Keratinocyte (primary cell): Measurements from ENCODE around the gene TRIM59. TPM values are rescaled to one million over a fixed set of nuclear protein-coding genes. Genes with fewer than 3 reads are reported as not detected.
A peak's percentile ranks its signal among the peaks of the same experiment; 100 is the strongest.

Experiments
- DNase-seq: peaks from one replicate; pipeline ENCODE4 v3.0.0-alpha.2; 2011; ENCODE audit warnings: low read depth, missing footprints, low spot score
- FAIRE-seq: peaks from 2 replicates; lab custom pipeline; 2011; peaks lifted over from hg19 to GRCh38; lab: Jason Lieb, UNC
- H2AFZ ChIP-seq: 2 replicates; pipeline ENCODE4 v1.6.0; 2012; ENCODE audit warnings: low read length, control low read depth, inconsistent platforms; ENCODE audit not compliant: control insufficient read depth
- H3K27ac ChIP-seq: 2 replicates; pipeline ENCODE4 v1.5.1; 2011; ENCODE audit warnings: low read length; ENCODE audit not compliant: control insufficient read depth, insufficient read depth
- H3K27me3 ChIP-seq: 3 replicates; pipeline ENCODE4 v1.6.0; 2011; ENCODE audit warnings: low read length; ENCODE audit not compliant: control insufficient read depth, insufficient read depth; ENCODE audit errors: extremely low read depth
- H3K36me3 ChIP-seq, 2 experiments: 2 replicates in 1 of 2; 3 replicates in 1 of 2; pipeline ENCODE4 v1.5.1; 2011; ENCODE audit warnings: low read length in 2 of 2, mild to moderate bottlenecking in 1 of 2; ENCODE audit not compliant: control insufficient read depth in 2 of 2, insufficient read depth in 2 of 2; ENCODE audit errors: extremely low read depth in 1 of 2
- H3K4me1 ChIP-seq: 3 replicates; pipeline ENCODE4 v1.5.1; 2011; ENCODE audit warnings: low read length; ENCODE audit not compliant: control insufficient read depth, insufficient read depth; ENCODE audit errors: extremely low read depth
- H3K4me2 ChIP-seq: 3 replicates; pipeline ENCODE4 v1.6.0; 2011; ENCODE audit warnings: low read depth, low read length; ENCODE audit not compliant: control insufficient read depth, insufficient read depth; ENCODE audit errors: extremely low read depth
- H3K4me3 ChIP-seq, 3 experiments: fragments of 200-600 bp in 1 of 3; sonication (generic) in 1 of 3; 2 replicates in 2 of 3; 3 replicates in 1 of 3; pipeline ENCODE4 v1.5.1; 2011 to 2016; ENCODE audit warnings: low read length in 3 of 3, mild to moderate bottlenecking in 3 of 3, control low read depth in 2 of 3, inconsistent platforms in 1 of 3, low read depth in 1 of 3, mixed read lengths in 1 of 3, mixed run types in 1 of 3, moderate library complexity in 1 of 3; ENCODE audit not compliant: control insufficient read depth in 2 of 3, insufficient read depth in 2 of 3; ENCODE audit errors: extremely low read depth in 1 of 3
- H3K79me2 ChIP-seq: 2 replicates; pipeline ENCODE4 v1.6.0; 2012; ENCODE audit warnings: low read length; ENCODE audit not compliant: control insufficient read depth, insufficient read depth
- H3K9ac ChIP-seq: 3 replicates; pipeline ENCODE4 v1.6.0; 2011; ENCODE audit warnings: low read length; ENCODE audit not compliant: control insufficient read depth, insufficient read depth; ENCODE audit errors: extremely low read depth
- H3K9me1 ChIP-seq: 3 replicates; pipeline ENCODE4 v1.6.0; 2011; ENCODE audit warnings: low read length; ENCODE audit not compliant: control insufficient read depth, insufficient read depth; ENCODE audit errors: extremely low read depth
- H3K9me3 ChIP-seq: 2 replicates; pipeline ENCODE4 v1.5.1; 2012; ENCODE audit warnings: low read depth, low read length; ENCODE audit not compliant: control insufficient read depth
- H4K20me1 ChIP-seq: 3 replicates; pipeline ENCODE4 v1.6.0; 2011; ENCODE audit warnings: low read length; ENCODE audit not compliant: control insufficient read depth, insufficient read depth; ENCODE audit errors: extremely low read depth
- EZH2 ChIP-seq: IDR thresholded peaks from one replicate; pipeline ENCODE4 v1.6.1; 2012; ENCODE audit warnings: inconsistent platforms, mild to moderate bottlenecking, low read length, moderate library complexity
- dilution Hi-C: fragments of 300-500 bp; cut with MboI; formaldehyde crosslinking; loops from one replicate; pipeline ENCODE4 v1.7.0; 2020; ENCODE audit warnings: low sequenced_read_pairs; ENCODE audit not compliant: extremely low pct_ligation_motif_present
- polyA minus RNA-seq, 3 experiments: library from RNA; depleted of rRNA, polyadenylated mRNA; stranded (reverse); fragments of >200 nt; gene quantifications; 1 replicate in 1 of 3; 2 replicates in 1 of 3; 3 replicates in 1 of 3; pipeline ENCODE4 v1.2.3, GENCODE V29; 2011
- polyA plus RNA-seq, 5 experiments: library from polyadenylated mRNA; depleted of rRNA in 3 of 5; stranded (reverse) in 3 of 5; stranded (forward) in 1 of 5; unstranded in 1 of 5; fragments of >200 nt; gene quantifications; 1 replicate in 1 of 5; 2 replicates in 3 of 5; 3 replicates in 1 of 5; pipeline versions ENCODE4 v1.2.1 to v1.2.3, GENCODE V29; 2011 to 2012; ENCODE audit warnings: missing spikeins in 2 of 5, low read depth in 1 of 5, low replicate concordance in 1 of 5
- TF ChIP-seq, protein P1 (sequence below), 3 experiments: IDR thresholded peaks in 1 of 3; conservative IDR thresholded peaks in 1 of 3; optimal IDR thresholded peaks in 1 of 3; 2 replicates in 2 of 3; 3 replicates in 1 of 3; pipeline versions ENCODE3 to v1.5.1; 2011; ENCODE audit warnings: low read length in 3 of 3, mild to moderate bottlenecking in 3 of 3, moderate library complexity in 2 of 3, control low read depth in 1 of 3, inconsistent platforms in 1 of 3; ENCODE audit not compliant: insufficient read depth in 2 of 3; ENCODE audit errors: extremely low read depth in 1 of 3

TRIM59 gene, protein sequence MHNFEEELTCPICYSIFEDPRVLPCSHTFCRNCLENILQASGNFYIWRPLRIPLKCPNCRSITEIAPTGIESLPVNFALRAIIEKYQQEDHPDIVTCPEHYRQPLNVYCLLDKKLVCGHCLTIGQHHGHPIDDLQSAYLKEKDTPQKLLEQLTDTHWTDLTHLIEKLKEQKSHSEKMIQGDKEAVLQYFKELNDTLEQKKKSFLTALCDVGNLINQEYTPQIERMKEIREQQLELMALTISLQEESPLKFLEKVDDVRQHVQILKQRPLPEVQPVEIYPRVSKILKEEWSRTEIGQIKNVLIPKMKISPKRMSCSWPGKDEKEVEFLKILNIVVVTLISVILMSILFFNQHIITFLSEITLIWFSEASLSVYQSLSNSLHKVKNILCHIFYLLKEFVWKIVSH
- polyA plus RNA-seq, result 4.2 to 8.0 TPM (median 6.3 TPM) in 3 replicates
- polyA plus RNA-seq (2011; ENCODE audit: low read depth), result 1.7 TPM
- 2.3 and 3.7 TPM in 2 replicates for polyA plus RNA-seq (2011; cell fraction: cytosol; rRNA removed)
- 6.0 and 6.1 TPM in 2 replicates for polyA plus RNA-seq (2011; cell fraction: nucleus; rRNA removed)
- 2.4 and 7.9 TPM in 2 replicates for polyA plus RNA-seq (2012; ENCODE audit: low replicate concordance)
- polyA minus RNA-seq, result 4.3 to 10.2 TPM (median 4.9 TPM) in 3 replicates
- polyA minus RNA-seq (2011; cell fraction: cytosol; rRNA and poly(A)+ RNA removed), result 4.2 TPM
- 9.2 and 17.8 TPM in 2 replicates for polyA minus RNA-seq (2011; cell fraction: nucleus; rRNA and poly(A)+ RNA removed)

DNA sequence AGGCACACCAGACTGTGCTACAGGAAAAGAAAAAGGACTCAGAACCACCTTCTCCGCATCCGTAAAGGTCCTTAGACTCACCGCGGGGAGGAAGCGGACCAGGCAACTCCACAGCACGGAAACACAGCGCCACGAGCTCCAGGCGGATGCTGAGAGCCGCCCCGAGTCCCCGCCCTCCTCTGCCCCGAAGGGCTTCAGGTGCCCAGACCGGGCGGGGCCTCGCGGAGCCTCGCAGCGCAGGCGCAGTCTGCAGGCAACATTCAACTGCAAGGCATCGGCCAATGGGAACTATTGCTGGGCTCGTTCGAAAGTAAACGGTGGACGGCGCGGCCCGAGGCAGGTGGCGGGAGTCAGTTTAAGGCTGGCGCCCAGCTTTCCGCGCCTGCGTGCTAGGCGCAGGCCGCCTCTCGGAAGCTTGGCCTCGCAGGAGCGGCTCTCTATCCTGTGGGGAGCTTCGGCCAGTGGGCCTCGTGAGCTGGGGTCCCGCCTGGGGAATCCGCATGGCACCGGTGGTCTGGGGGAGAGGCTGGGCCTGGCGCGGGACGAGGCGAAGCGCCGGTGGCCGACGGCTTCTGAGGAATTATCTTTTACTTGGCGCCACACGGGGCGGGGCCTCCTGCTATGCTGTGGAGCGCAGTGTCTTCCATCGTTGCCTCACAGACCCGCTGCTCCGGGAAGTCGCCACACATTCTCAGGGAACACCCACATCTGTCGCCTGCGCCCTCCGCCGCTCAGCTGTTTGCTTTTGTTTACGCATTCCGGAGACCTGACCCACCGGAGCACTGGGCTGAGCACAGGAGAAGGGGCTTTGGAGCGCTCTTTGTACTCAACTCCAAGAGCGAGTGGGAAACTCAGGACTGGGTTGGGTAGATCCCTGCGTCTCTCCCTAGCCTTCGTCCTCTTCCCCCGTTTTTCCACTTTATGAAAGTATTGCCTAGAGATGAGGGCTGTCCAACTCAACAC lies at the start of gene TRIM59:
TRIM59 (minus strand) TSS at position 151 of the 963 bp plus-strand sequence. CDS start 10,603 bp downstream, outside the sequence.
- peak within 1 kb of the TSS; percentile 99 for H2AFZ ChIP-seq
- peak within 1 kb of the TSS; percentile 63 to 96 (median 95) for H3K4me3 ChIP-seq
- peak; percentile 52 for FAIRE-seq
- peaks cover 38% of the 10 kb centered on the region for H3K79me2 ChIP-seq
- H3K9me3 ChIP-seq, result peaks cover 3% of the 10 kb centered on the region
- no peaks in the 10 kb centered on the region for H3K9me1 ChIP-seq
- H3K36me3 ChIP-seq, result peaks cover 0 to 9% of the 10 kb centered on the region in 2 experiments
- peak within 1 kb of the TSS; percentile 94 for H3K4me2 ChIP-seq
- no peaks in the 10 kb centered on the region for H4K20me1 ChIP-seq
- peaks cover 25% of the 10 kb centered on the region for H3K4me1 ChIP-seq
- DNase-seq, result peak; percentile 71
- H3K27me3 ChIP-seq, result no peaks in the 10 kb centered on the region
- H3K9ac ChIP-seq, result peak within 1 kb of the TSS; percentile 94
- H3K27ac ChIP-seq, result peak within 1 kb of the TSS; percentile 90
- dilution Hi-C loops, result no loop called here
- TF ChIP-seq, protein P1, sequence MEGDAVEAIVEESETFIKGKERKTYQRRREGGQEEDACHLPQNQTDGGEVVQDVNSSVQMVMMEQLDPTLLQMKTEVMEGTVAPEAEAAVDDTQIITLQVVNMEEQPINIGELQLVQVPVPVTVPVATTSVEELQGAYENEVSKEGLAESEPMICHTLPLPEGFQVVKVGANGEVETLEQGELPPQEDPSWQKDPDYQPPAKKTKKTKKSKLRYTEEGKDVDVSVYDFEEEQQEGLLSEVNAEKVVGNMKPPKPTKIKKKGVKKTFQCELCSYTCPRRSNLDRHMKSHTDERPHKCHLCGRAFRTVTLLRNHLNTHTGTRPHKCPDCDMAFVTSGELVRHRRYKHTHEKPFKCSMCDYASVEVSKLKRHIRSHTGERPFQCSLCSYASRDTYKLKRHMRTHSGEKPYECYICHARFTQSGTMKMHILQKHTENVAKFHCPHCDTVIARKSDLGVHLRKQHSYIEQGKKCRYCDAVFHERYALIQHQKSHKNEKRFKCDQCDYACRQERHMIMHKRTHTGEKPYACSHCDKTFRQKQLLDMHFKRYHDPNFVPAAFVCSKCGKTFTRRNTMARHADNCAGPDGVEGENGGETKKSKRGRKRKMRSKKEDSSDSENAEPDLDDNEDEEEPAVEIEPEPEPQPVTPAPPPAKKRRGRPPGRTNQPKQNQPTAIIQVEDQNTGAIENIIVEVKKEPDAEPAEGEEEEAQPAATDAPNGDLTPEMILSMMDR (optimal IDR thresholded peaks at IDR 0.05 in 1 of 3, IDR thresholded peaks at IDR 0.05 in 1 of 3, conservative IDR thresholded peaks at IDR 0.05 in 1 of 3; ENCODE audit: extremely low read depth in 1 of 3, insufficient read depth in 2 of 3, low read length in 3 of 3), result no peak
- TF ChIP-seq EZH2, result no peak

DNA sequence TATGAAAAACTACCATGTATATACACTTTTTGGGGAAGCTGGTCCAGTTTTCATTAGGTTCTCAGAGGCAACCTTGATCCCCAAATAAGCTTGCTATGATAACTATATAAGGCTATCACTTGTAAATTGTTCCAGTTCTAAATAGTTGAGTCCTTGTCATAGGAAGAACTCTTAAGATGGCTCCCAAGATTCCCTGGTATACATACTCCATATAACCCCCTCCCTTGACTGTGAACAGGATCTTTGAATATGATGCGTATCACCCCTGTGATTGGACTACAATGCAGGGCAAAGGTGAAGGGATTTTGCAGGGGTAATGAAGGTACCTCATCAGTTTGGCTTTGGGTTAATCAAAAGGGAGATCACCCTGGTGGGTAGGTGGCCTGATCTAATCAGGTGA lies 48.6 kb upstream of the TRIM59 start:
- H3K36me3 ChIP-seq, result peaks cover 11 to 16% of the 10 kb centered on the region in 2 experiments
- TF ChIP-seq EZH2, result no peak
- TF ChIP-seq, protein P1 (optimal IDR thresholded peaks at IDR 0.05 in 1 of 3, IDR thresholded peaks at IDR 0.05 in 1 of 3, conservative IDR thresholded peaks at IDR 0.05 in 1 of 3; ENCODE audit: extremely low read depth in 1 of 3, insufficient read depth in 2 of 3, low read length in 3 of 3), result no peak
- H3K27me3 ChIP-seq, result no peaks in the 10 kb centered on the region
- H3K4me3 ChIP-seq, result no peak overlapping the region
- H3K4me2 ChIP-seq, result no peak overlapping the region
- no peak overlapping the region for H3K9ac ChIP-seq
- no peaks in the 10 kb centered on the region for H4K20me1 ChIP-seq
- dilution Hi-C loops, result no loop called here
- no peak for DNase-seq
- H3K27ac ChIP-seq, result no peak overlapping the region
- H3K9me3 ChIP-seq, result no peaks in the 10 kb centered on the region
- H2AFZ ChIP-seq, result no peak overlapping the region
- no peak for FAIRE-seq
- H3K4me1 ChIP-seq, result no peaks in the 10 kb centered on the region
- H3K9me1 ChIP-seq, result no peaks in the 10 kb centered on the region
- H3K79me2 ChIP-seq, result no peaks in the 10 kb centered on the region
